GM19025 (cell line): Measurements from ENCODE around the gene APBB2.
A peak's percentile ranks its signal among the peaks of the same experiment; 100 is the strongest.
"Not testable (repeated sequence)": the region's sequence is repeated elsewhere in the genome, so short reads cannot be mapped to it uniquely, and the experiment has no call there.

Experiments
- ATAC-seq: cut with Tn5 transposase; IDR thresholded peaks from one replicate; pipeline ENCODE4 v1.9.1; 2021; ENCODE audit warnings: mild to moderate bottlenecking, low read depth, moderate library complexity; ENCODE audit not compliant: unreplicated experiment

Gene APBB2

GRCh38 chr4:40923316-40924095 lies 290.8 kb downstream of the APBB2 start:
- no peak for ATAC-seq

- not testable (repeated sequence) for ATAC-seq
Observed at GRCh38 chr4:40919976-40920375, 294.4 kb downstream of the APBB2 start.

- ATAC-seq, result no peak
Observed at GRCh38 chr4:40918330-40918729, 296.0 kb downstream of the APBB2 start.

- peak; percentile 75 for ATAC-seq
Observed at GRCh38 chr4:40916880-40917279, 297.5 kb downstream of the APBB2 start.

GRCh38 chr4:40916218-40916555 lies 298.2 kb downstream of the APBB2 start:
- ATAC-seq, result no peak

- no peak for ATAC-seq
Observed at GRCh38 chr4:40915318-40916217, 298.8 kb downstream of the APBB2 start.

- no peak for ATAC-seq
Observed at GRCh38 chr4:40912460-40913184, 301.7 kb downstream of the APBB2 start.

GRCh38 chr4:40910706-40911105 lies 303.6 kb downstream of the APBB2 start:
- no peak for ATAC-seq

GRCh38 chr4:40909363-40909876 lies 304.9 kb downstream of the APBB2 start:
- ATAC-seq, result no peak

GRCh38 chr4:40908702-40909362 lies 305.5 kb downstream of the APBB2 start:
- ATAC-seq, result peak; percentile 88

GRCh38 chr4:40908297-40908696 lies 306.0 kb downstream of the APBB2 start:
- no peak for ATAC-seq

- no peak for ATAC-seq
Observed at GRCh38 chr4:40905414-40905813, 308.9 kb downstream of the APBB2 start.

GRCh38 chr4:40900531-40900930 lies 313.8 kb downstream of the APBB2 start:
- ATAC-seq, result not testable (repeated sequence)

- peak; percentile 60 for ATAC-seq
Observed at GRCh38 chr4:40897557-40898203, 316.7 kb downstream of the APBB2 start.

- ATAC-seq, result no peak
Observed at GRCh38 chr4:40890764-40891163, 323.6 kb downstream of the APBB2 start.

- ATAC-seq, result no peak
Observed at GRCh38 chr4:40890199-40890598, 324.1 kb downstream of the APBB2 start.

- ATAC-seq, result no peak
Observed at GRCh38 chr4:40888933-40889332, 325.4 kb downstream of the APBB2 start.

GRCh38 chr4:40887764-40888131 lies 326.6 kb downstream of the APBB2 start:
- no peak for ATAC-seq

- ATAC-seq, result no peak
Observed at GRCh38 chr4:40886931-40887763, 327.2 kb downstream of the APBB2 start.
